GM21717 (cell line): ENCODE data around the gene RGS6.

Experiments
- ATAC-seq: cut with Tn5 transposase; IDR thresholded peaks from one replicate; pipeline ENCODE4 v1.9.1; 2021; ENCODE audit warnings: mild to moderate bottlenecking, moderate library complexity; ENCODE audit not compliant: unreplicated experiment

Gene RGS6

GRCh38 chr14:72070458-72070857, 138.2 kb downstream of the RGS6 start:
- ATAC-seq: no peak

- no peak for ATAC-seq
Measured at GRCh38 chr14:72075649-72076334, 143.6 kb downstream of the RGS6 start.

- no peak for ATAC-seq
Measured at GRCh38 chr14:72081137-72081536, 148.9 kb downstream of the RGS6 start.

GRCh38 chr14:72084935-72085334, 152.7 kb downstream of the RGS6 start:
- ATAC-seq: no peak

GRCh38 chr14:72089625-72090024, 157.4 kb downstream of the RGS6 start:
- ATAC-seq: no peak

- no peak for ATAC-seq
Measured at GRCh38 chr14:72094844-72095582, 162.8 kb downstream of the RGS6 start.

GRCh38 chr14:72097173-72097783, 165.0 kb downstream of the RGS6 start:
- no peak for ATAC-seq

GRCh38 chr14:72098210-72098609, 166.0 kb downstream of the RGS6 start:
- no peak for ATAC-seq

GRCh38 chr14:72099566-72099965, 167.3 kb downstream of the RGS6 start:
- no peak for ATAC-seq

GRCh38 chr14:72104011-72104613, 171.9 kb downstream of the RGS6 start:
- no peak for ATAC-seq

GRCh38 chr14:72111911-72112310, 179.7 kb downstream of the RGS6 start:
- no peak for ATAC-seq

- ATAC-seq: no peak
Measured at GRCh38 chr14:72118841-72119240, 186.6 kb downstream of the RGS6 start.

- no peak for ATAC-seq
Measured at GRCh38 chr14:72120315-72120714, 188.1 kb downstream of the RGS6 start.

- ATAC-seq: no peak
Measured at GRCh38 chr14:72123755-72124154, 191.5 kb downstream of the RGS6 start.

GRCh38 chr14:72124171-72124570, 191.9 kb downstream of the RGS6 start:
- ATAC-seq: no peak

- no peak for ATAC-seq
Measured at GRCh38 chr14:72126091-72126490, 193.9 kb downstream of the RGS6 start.

GRCh38 chr14:72126561-72126960, 194.3 kb downstream of the RGS6 start:
- ATAC-seq: no peak

GRCh38 chr14:72128629-72129028, 196.4 kb downstream of the RGS6 start:
- no peak for ATAC-seq

- ATAC-seq: no peak
Measured at GRCh38 chr14:72129291-72129690, 197.1 kb downstream of the RGS6 start.

- ATAC-seq: no peak
Measured at GRCh38 chr14:72141084-72141483, 208.9 kb downstream of the RGS6 start.

GRCh38 chr14:72142328-72142727, 210.1 kb downstream of the RGS6 start:
- ATAC-seq: no peak

- no peak for ATAC-seq
Measured at GRCh38 chr14:72146241-72146640, 214.0 kb downstream of the RGS6 start.
